Kasumi-1 (cell line): Measurements from ENCODE around the gene ACTA1.
"Not testable (repeated sequence)": the region's sequence is repeated elsewhere in the genome, so short reads cannot be mapped to it uniquely, and the experiment has no call there.

Source experiments
- DNase-seq, 2 experiments: peaks; one replicate each; lab custom pipeline; 2025; lab: John Stamatoyannopoulos, UW

ACTA1 gene

GRCh38 chr1:229440851-229441537, 7.1 kb upstream of the ACTA1 start:
- DNase-seq = no peak

- DNase-seq = no peak
Observed at GRCh38 chr1:229438021-229438420, 4.1 kb upstream of the ACTA1 start.

GRCh38 chr1:229437443-229437842, 3.5 kb upstream of the ACTA1 start:
- no peak for DNase-seq

GRCh38 chr1:229436201-229436600, 2.3 kb upstream of the ACTA1 start:
- DNase-seq = no peak

- DNase-seq = no peak
Observed at GRCh38 chr1:229434641-229435051, 752 bp upstream of the ACTA1 start.

- DNase-seq = no peak
Observed at GRCh38 chr1:229433364-229434004, 410 bp downstream of the ACTA1 start.

- no peak for DNase-seq
Observed at GRCh38 chr1:229432905-229433304, 989 bp downstream of the ACTA1 start.

- no peak for DNase-seq
Observed at GRCh38 chr1:229432116-229432461, 1.8 kb downstream of the ACTA1 start.

- no peak for DNase-seq
Observed at GRCh38 chr1:229431284-229432115, 2.4 kb downstream of the ACTA1 start.

GRCh38 chr1:229430761-229431283, 3.1 kb downstream of the ACTA1 start:
- DNase-seq = peak; percentile 57 to 58

- DNase-seq = no peak
Observed at GRCh38 chr1:229428256-229428655, 5.6 kb downstream of the ACTA1 start.

- no peak for DNase-seq
Observed at GRCh38 chr1:229427572-229427971, 6.3 kb downstream of the ACTA1 start.

- DNase-seq = no peak
Observed at GRCh38 chr1:229425564-229426159, 8.2 kb downstream of the ACTA1 start.

- no peak for DNase-seq
Observed at GRCh38 chr1:229420765-229421164, 13.1 kb downstream of the ACTA1 start.

- DNase-seq = no peak
Observed at GRCh38 chr1:229420224-229420623, 13.7 kb downstream of the ACTA1 start.

GRCh38 chr1:229418586-229418985, 15.3 kb downstream of the ACTA1 start:
- not testable (repeated sequence) for DNase-seq

GRCh38 chr1:229412810-229413209, 21.1 kb downstream of the ACTA1 start:
- not testable (repeated sequence) for DNase-seq

- DNase-seq = no peak
Observed at GRCh38 chr1:229412056-229412455, 21.8 kb downstream of the ACTA1 start.

GRCh38 chr1:229411434-229412055, 22.3 kb downstream of the ACTA1 start:
- peak; percentile 27 to 36 for DNase-seq

GRCh38 chr1:229410692-229411433, 23.0 kb downstream of the ACTA1 start:
- DNase-seq = peak; percentile 81 to 90

GRCh38 chr1:229410370-229410691, 23.6 kb downstream of the ACTA1 start:
- DNase-seq = peak; percentile 62 to 66
